HEK293T (cell line): ENCODE measurements around the gene CTSA.

Source experiments
- FOXK2 ChIP-seq: fragments of 450-650 bp; IDR thresholded peaks from 2 replicates; pipeline ENCODE4 v1.6.1; 2016; ENCODE audit warnings: mild to moderate bottlenecking
- L3MBTL2 ChIP-seq: fragments of 450-650 bp; conservative IDR thresholded peaks from 2 replicates; pipeline ENCODE4 v1.6.1; 2016; ENCODE audit warnings: mild to moderate bottlenecking
- SP1 ChIP-seq: fragments of 450-650 bp; IDR thresholded peaks from 2 replicates; pipeline ENCODE4 v1.6.1; 2017

DNA sequence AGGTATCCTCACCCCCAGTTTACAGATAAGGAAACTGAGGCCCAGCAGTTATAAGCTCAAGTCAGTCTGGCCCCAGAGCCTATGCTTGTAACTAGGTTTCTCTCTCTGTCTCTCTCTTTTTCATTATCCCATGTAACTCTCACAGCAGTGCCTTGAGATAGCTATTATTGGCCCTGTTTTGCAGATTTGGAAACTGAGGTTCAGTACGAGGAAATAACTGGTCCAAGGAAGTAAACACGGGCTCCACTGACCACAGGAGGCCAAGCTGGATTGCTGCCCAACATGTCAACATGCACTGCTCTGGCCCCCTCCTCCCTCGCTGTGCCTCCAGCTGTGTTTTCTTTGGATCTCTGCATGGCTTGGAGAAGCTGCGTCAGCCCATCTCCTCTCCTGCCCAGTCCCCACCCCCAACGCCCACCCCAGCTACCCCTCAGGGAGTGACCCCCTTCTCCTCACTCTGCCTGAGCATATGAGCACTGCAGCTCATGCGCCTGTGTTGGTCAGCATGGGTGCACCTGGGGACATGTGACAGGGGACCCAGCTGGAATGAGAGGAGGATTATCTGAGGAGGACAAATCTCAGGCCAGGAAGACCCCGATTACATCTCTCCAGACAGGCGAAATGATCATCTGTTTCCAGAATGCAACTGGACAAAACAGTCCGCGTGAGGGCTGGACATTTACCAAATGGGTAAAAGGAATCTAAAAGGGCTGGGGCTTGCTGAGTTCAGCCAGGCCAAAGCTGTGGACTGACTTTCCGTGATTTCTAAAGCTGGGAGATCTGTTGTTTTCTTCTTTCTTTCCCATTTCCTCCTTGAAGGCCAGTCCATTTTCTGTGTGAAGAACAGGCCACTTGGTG is 28.6 kb downstream of the CTSA start:
- TF ChIP-seq L3MBTL2: no peak
- no peak for TF ChIP-seq SP1
- TF ChIP-seq FOXK2: no peak
